ENCODE data around the gene CCDC142.
A peak's percentile ranks its signal among the peaks of the same experiment; 100 is the strongest.
"Not testable (repeated sequence)": the region's sequence is repeated elsewhere in the genome, so short reads cannot be mapped to it uniquely, and the experiment has no call there.

Gene CCDC142

DNA sequence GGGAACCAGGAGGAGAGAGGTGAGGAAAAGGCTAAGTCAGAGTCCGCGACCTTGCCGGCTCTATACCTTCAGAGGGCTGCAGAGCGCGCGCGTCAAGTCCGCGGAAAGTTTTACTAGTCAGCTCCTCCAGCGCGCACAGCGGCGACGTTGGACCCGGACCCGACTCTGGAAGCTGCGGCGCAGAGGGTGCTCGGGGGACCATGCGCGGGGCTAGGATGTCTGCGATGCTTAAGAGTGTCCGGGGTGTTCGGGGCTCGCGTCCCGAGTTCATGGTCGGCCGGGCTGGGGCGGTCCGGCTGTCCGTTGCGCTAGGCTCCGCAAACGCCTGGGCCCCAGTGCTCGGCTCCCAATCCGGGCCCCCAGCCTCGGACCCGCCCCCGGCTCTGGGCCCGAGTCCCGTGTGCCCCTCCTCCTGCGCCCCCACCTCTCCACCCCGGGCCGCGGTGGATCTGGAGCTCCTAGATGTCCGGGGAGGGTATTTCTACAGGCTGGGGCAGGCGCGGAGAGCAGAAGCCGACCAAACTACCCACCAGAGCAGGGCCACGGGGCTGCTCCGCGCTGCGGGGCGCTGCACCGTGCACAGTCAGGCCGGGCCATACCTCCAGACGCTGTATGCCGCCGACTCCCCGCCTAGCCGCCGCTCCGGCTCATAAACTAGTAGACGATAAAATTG, 16.6 kb upstream of the CCDC142 start, which contains the start of gene LBX2:
LBX2 (minus strand) TSS at position 337 of the 673 bp plus-strand sequence; CDS start at position 271, 66 bp downstream.
- DNase-seq (ENCODE audit: low spot score) = peak; percentile 31

DNA sequence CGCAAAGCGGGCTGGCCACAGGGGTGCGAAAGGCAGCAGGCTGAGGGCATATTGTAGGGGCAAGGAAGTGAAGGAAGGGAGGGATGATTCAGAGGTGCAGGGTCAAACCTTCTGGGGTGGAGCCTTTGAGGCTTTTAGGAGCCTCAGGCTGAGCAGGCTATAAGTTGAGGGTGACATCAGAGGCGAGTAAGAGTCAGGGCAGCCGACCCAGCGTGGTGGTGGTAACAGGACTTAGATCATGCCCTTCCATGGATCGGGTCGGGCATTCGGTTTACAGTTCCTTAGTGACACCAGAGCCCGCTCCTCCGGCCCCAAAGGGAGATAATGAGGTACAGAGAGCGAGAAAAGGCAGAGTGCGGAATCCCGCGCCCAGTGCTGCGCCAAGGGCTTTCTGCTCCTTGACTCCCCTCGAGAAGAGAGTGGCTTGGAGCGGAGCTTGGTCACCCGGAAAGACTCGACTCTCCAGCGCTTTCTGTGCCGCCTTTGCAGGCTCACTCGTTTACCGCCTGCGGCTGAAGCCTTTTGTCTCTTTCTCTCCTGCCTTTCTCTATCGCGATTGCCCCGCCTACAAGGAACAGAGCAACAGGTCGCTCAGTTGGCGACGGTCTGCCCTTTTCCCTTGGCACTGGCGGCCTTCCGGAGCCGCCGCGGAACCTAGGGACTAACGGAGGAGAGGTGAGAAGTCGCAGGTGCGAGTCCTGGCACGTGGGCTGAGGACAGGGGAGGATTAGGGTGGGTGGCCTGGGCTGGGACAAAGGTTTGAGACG, 15.9 kb upstream of the CCDC142 start:
- peak; percentile 31 for DNase-seq (ENCODE audit: low spot score)

DNA sequence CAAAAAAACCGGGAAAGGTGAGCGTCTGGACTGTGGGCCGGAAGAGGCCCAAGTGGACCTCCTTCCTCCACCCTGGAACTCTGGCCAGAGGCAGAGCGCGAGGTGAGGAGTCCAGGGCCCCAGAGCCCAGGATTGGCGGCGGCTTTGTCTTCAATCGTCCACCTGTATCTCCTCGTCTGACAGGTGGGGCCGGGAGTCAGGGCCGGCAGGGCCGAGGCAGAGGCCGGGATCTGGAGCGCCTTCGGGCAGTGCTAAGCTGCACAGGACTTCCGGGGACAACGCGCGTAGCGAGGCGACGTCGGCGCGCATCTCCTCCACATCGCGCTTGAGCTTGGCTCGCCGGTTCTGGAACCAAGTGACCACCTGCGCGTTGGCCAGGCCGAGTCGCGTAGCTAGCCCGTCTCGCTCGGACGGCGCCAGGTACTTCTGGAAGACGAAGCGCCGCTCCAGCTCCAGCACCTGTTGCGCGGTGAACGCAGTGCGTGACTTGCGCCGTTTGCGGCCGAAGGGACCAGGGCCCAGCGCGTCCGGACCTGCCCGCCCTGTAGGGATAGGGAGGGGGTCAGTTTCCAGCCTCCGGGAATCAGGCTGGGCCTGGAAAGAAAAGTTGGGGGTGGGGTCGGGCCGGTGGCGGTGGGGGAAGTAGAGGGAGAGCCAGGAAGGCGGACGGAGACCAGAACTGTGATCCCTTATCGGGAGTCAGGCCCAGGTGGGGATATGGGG, 15.1 kb upstream of the CCDC142 start:
- DNase-seq (ENCODE audit: low spot score) = peak; percentile 30

DNA sequence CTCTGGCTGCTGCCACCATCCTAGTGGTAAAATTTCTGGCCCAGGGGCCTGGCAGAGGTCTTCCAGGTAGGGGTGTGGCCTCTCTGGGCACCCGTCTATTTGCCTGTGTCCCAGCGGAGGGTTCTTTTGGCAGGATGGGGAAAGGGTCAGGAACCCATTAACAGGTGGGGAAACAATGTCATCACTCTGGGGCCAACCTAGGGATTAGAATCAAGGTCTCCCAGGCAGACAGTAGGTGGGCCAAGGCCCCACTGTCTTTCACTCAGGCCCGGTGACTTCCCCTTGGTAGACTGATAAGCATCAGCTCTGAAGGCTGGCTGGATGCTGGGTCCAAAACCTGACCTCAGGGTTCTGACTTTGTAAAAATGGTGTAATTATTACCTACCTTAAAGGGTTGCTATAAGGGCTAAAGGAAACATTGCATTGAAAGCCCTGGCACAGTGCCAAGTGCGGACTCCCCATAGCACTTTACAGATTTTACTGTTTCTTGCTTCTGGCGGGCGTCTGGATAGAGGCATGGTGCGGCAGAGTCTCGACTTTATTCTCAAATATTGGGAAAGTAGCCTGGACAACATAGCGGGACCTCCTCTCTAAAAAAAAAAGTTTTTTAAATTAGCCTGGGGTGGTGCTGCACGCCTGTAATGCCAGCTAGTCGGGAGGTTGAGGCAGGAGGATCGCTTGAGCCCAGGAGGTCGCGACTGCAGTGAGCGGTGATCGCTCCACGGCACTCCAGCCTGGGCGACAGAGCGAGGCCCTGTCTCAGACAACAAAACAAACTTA, 14.4 kb upstream of the CCDC142 start:
- DNase-seq (ENCODE audit: low spot score) = no peak

DNA sequence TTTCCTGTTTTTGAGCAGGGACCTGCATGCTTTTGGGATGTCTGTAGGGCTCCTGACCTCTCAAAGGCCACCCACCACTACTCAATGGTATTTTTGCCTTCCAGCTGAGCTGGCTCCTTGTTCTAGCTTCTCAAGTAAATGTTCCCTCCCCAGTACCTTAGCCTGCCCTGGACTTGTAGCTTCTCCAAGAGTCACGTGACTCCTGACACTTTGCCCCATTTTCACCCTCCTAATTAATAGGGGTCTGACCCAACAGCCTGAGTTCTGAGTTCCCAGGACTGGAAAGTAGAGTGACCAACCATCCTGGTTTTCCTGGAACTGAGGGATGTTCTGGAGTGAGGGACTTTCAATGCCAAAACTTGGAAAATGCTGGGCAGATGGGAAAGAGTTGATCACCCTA, 12.6 kb upstream of the CCDC142 start:
- DNase-seq (ENCODE audit: low spot score) = no peak

DNA sequence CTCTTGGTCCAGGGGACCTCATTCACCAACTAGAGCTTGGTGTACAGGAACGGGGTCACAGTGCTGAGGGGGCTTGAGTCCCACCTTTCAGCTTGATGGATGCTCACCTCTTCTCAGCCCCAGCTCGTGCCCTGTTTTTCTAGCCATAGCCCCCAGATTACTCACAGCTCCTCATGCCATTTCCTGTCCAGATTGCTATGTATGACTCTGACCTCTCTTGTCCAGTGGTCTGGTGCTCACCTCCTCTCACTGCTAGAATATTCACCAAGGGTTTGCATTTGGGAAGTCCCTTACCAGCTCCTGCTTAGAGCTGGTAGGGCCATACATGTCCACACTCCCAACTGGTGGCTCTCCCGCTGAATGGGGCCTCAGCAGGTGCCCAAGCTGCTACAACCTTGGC, 10.7 kb upstream of the CCDC142 start:
- DNase-seq (ENCODE audit: low spot score) = no peak

DNA sequence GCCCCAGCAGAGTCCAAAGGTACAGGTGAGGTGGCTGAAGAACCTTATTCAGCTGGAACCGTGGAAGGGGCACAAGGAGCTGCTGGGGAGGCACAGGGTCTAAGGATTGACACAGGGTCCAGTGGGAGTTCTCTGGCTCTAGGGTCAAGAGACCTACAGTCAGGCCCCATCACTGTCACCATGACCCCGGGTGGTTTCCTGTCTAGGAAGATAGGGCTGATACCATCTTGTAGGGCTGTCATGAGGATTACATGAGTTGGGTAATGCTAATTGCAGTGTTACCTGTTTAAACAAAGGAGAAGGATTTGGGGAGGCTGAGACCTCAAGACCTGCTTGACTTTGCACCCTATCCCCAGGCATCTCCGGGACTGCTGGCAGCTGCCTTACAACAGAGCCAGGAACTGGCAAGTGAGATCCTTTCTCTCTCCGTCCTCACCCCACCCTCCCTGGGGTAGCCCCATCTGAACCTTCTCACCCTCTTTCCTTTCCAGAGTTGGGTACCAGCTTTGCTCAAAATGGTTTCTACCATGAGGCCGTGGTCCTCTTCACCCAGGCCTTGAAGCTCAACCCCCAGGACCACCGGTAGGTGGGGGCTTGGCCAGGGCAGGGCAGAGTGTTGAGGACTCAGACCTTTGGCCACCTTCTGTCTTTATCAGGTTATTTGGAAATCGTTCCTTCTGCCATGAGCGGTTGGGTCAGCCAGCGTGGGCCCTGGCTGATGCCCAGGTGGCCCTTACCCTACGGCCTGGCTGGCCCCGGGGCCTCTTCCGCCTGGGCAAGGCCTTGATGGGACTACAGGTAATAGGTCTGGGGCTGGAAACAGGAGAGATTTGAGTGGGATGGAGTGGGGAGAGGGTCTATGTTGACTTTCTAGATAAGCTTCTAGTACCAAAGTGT, 9.1 kb upstream of the CCDC142 start:
- no peak for DNase-seq (ENCODE audit: low spot score)

DNA sequence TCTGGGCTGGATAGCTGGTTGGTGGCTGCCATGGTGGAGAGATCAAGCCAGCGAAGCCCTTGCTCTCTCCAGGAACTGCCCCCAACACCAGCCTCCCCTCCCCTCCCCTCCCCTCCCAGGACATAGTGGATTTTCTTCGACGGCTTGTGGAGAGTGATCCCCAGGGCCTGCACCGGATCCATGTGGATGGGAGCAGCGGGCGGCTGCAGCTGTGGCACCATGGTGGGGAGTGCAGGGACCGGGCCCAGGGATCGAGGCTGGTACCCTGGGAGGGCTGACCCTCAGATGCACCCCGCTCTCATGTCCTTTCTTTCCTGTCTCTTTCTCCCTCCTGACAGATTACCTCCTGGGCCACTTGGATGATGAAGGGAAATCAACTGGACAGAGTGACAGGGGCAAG, 7.1 kb upstream of the CCDC142 start:
- no peak for DNase-seq (ENCODE audit: low spot score)

DNA sequence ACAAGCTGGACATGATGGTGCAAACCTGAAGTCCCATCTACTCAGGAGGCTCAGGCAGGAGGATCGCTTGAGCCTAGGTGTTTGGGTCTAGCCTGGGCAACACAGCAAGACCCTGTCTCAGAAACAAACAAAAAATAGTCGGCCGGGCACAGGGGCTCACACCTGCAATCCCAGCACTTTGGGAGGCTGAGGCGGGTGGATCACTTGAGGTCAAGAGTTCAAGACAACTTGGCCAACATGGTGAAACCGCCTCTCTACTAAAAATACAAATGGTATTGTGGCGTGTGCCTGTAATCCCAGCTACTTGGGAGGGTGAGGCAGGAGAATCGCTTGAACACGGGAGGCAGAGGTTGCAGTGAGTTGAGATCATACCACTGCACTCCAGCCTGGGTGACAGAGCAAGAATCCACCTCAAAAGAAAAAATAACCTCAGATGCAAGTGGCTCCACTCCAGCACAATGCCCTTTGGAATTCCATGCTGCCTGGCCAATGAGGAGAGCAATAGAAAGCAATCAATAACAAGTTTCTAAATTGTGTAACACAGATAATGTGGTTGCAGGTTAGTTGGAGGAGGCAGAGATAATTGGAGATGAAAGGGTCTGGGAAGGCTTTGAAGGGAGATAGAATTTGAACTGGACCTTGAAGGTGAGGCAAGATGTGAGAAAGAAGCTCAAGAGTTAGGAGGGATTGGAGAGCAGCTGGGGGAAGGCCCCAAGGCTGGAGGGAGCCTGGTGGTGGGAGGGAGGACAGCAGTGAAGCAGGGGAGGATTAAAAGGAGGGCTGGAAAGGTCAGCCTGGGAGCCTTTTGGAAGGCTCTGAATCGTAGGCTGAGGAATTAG, 6.1 kb upstream of the CCDC142 start:
- no peak for DNase-seq (ENCODE audit: low spot score)

DNA sequence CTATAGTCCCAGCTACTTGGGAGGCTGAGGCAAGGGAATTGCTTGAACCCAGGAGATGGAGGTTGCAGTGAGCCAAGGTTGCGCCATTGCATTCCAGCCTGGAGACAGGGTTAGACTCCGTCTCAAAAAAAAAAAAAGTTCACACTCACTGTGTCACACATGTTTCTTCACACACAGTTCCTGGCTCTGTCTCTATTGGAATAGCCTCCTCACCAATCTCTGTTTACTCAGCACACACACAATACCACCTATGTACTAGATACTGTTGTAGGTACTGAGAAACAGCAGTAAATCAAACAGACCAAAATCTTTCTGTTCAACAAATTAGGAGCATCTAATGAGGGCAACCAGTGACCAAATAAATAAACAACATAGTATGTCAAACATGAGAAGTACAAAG, 3.3 kb upstream of the CCDC142 start:
- DNase-seq (ENCODE audit: low spot score) = no peak

DNA sequence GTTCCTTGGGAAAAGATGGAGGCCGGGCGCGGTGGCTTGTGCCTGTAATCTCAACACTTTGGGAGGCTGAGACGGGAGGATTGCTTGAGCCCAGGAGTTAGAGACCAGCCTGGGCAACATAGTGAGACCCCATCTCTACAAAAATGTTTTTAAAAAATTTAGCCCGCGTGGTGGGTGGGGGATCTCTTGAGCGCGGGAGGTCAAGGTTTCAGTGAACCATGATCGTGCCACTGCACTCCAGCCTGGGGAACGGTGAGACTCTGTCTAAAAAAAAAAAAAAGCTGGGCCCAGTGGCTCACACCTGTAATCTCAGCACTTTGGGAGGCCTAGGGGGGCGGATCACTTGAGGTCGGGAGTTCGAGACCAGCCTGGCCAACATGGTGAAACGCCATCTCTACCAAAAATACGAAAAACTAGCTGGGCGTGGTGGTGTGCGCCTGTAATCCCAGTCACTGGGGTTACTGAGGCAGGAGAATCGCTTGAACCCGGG, 922 bp upstream of the CCDC142 start:
- DNase-seq (ENCODE audit: low spot score) = not testable (repeated sequence)

DNA sequence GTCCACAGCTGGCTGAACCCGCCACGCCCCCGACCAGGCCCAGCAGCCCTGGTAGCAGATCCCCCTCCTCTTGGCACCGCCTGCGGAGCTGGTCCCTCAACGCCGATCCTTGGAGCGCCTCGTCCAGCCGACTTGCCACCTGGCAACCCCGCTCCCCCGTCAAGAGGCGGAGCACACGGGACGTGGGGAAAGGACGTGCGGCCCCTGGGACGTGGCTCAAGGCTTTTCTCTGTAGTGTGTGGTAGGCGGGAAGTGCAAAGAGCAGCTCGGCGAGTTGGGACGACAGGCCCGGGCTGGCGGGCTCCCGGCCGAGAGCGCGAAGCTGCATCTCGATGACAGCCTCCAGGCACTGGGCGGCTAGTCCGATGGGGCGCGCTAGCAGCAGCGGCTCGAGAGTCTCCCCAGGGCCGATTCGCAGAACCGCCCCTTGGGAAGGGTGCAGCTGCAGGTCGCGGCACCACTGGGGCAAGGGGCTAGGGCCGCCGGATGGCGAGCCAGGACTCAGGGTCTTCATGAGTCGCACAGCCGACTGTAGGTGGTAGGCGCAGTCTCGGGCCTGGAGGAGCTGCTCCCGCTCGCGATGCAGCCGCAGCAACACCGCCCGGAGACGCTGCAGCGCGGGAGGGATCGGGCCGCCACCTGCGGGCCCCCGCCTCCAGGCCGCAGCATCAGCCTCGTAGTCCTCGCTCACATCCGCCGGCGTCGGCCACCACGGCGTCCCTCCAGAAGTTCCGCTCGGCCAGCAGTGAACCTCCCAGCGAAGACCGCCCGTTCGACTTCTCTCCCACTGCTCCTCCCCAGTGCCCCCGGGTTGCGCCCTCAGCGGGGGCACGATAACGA, 617 bp downstream of the CCDC142 start:
- DNase-seq (ENCODE audit: low spot score) = peak; percentile 55

DNA sequence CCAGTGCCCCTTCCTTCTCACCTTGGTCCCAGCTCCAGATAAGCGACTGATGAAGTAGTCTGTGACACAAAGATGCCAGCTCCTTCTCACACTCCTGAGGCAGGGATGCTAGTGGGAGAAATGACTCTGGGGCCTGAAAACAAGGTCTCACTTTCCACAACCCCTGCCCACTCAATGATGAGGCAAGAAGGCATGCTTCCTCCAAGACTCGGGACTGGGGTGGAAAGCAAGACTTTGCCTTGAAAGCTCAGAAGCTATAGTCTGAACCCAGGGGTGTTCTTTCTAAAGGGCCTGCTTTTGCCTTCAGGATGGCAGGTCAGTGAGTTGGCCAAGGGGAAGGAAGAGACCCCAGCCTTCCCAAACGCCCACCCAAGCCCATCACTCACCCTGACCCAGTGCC, 1.4 kb downstream of the CCDC142 start:
- DNase-seq (ENCODE audit: low spot score) = no peak

DNA sequence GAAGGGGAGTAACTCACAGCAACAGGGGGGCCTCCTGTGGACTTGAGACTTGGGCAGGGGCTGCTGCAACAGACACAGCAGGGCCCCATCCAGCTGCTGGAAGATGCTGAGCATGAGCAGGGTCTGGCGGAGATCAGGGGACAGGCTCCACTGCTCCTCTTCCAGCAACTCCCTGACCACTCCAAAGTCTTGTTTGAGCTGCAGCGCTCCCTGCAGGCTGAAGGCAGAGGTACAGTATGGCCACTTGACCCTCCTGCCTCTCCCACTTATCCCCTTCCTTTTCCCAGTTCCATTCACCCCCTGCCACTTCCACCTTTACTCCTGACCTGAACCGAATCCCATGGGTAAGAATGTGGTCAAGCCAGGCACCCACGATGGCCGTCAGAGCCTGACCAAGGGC, 7.9 kb downstream of the CCDC142 start:
- DNase-seq (ENCODE audit: low spot score) = no peak

DNA sequence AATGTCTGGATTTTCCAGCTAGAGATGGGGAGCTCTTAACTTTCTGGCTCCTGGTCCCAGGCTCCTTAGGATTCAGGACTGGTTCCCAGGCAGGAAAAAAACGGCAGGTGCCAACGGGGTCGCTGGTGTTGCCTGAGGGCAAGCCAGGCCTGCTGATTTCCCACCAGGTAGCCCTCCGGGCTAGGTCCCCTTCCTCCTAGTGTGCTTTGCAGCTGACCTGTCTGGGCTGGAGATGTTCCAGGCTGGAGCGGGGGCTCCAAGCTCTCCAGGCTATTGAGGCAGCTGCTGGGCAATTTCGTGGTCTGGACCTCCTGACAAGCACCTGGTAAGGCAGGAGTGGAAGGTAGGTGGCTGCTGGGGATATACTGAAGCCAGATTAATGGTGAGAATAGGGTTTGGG, 8.3 kb downstream of the CCDC142 start:
- no peak for DNase-seq (ENCODE audit: low spot score)

DNA sequence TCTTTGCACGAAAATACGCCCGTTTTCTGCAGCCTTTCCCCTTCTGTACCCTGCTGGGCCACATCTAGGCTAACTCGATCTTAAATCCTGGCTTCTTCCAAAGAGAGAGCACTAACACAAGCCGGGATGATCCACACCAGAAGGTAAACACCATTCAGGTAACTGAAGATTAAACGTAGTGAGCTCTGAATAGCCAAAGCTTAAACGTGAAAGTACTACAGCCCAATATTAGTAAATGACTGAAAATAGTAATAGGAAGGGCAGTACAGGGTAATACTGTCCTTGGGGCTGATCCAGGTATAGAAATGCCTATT, 9.9 kb downstream of the CCDC142 start:
- DNase-seq (ENCODE audit: low spot score) = no peak

DNA sequence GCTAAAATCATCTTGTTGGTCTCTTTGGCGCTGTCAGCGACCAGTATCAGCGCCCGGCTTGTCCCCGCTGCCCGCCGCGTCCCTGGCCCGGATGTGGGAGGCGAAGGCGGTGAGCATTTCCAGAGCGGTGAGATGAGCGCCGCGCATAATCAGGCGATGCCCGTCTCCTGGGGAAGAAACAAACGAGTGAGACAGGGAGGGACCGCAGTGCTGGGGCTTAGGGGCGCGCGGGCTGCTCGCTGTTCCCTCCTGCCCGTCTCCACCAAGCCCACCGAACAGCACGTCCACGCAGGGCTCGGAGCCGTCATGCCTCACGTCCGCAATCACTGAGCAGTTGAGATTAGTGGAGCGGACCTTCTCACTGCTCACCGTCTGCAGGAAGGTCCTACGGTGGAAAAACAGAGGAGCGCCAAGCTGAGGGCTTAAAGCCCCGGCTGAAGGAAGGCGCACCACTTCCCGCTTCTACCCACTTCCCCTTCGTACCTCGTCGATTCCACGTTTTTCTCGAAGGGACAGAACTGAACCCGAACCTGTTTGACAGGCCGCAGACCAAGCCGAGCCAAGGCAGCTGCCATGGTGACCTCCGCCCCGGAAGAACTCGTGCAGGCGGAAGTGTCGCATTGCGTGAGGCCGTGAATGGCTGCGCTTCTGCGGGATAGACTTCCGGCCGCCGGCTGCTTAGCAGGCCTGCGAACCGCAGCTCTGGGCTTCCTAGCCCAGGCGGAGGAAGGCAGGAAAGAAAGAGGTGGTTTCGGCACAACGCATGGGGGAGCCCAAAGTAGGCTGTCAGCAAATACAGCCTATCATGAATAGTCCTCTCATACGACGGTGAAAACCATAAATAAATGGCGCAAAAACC, 10.5 kb downstream of the CCDC142 start, which contains the start of gene MRPL53:
MRPL53 (minus strand) TSS at position 595 of the 859 bp plus-strand sequence; CDS start at position 575, 20 bp downstream.
- DNase-seq (ENCODE audit: low spot score) = peak; percentile 87

Data from GM03348 (cell line).